ENCODE results near the gene ADD2.

Gene ADD2

GRCh38 chr2:70769450-70769849 is 1.4 kb upstream of the ADD2 start:
- H3K9me3 ChIP-seq (ENCODE audit: severe bottlenecking), result no peaks in the 10 kb centered on the region
- no peak for DNase-seq
- peaks cover 7% of the 10 kb centered on the region for H3K36me3 ChIP-seq
- H3K27ac ChIP-seq, result no peak overlapping the region
- H3K27me3 ChIP-seq (ENCODE audit: insufficient read depth, low read depth, severe bottlenecking), result no peaks in the 10 kb centered on the region
- H3K4me3 ChIP-seq (ENCODE audit: low read depth, low read length), result no peak overlapping the region
- TF ChIP-seq CTCF (IDR thresholded peaks at IDR 0.05; ENCODE audit: low read depth, low read length), result no peak

GRCh38 chr2:70768590-70769085 is 638 bp upstream of the ADD2 start:
- Histone ChIP-seq H3K9me3 (ENCODE audit: severe bottlenecking) (no peaks in the 10 kb centered on the region), H3K4me3 (ENCODE audit: low read depth, low read length) (peak overlapping the region; percentile 32), H3K27ac (peak overlapping the region; percentile 19), H3K36me3 (peaks cover 7% of the 10 kb centered on the region), H3K27me3 (ENCODE audit: insufficient read depth, low read depth, severe bottlenecking) (no peaks in the 10 kb centered on the region)
- TF ChIP-seq CTCF (IDR thresholded peaks at IDR 0.05; ENCODE audit: low read depth, low read length), result no peak
- DNase-seq, result no peak

- Histone ChIP-seq H3K36me3 (peaks cover 7% of the 10 kb centered on the region), H3K27ac (peak overlapping the region; percentile 94), H3K4me3 (ENCODE audit: low read depth, low read length) (peak overlapping the region; percentile 89), H3K9me3 (ENCODE audit: severe bottlenecking) (no peaks in the 10 kb centered on the region), H3K27me3 (ENCODE audit: insufficient read depth, low read depth, severe bottlenecking) (no peaks in the 10 kb centered on the region)
- DNase-seq, result peak; percentile 74
- no peak for TF ChIP-seq CTCF (IDR thresholded peaks at IDR 0.05; ENCODE audit: low read depth, low read length)
Observed at GRCh38 chr2:70767079-70767698, 811 bp downstream of the ADD2 start.

- Histone ChIP-seq H3K9me3 (ENCODE audit: severe bottlenecking) (no peaks in the 10 kb centered on the region), H3K27ac (peak overlapping the region; percentile 94), H3K27me3 (ENCODE audit: insufficient read depth, low read depth, severe bottlenecking) (no peaks in the 10 kb centered on the region), H3K4me3 (ENCODE audit: low read depth, low read length) (peak overlapping the region; percentile 89), H3K36me3 (peaks cover 7% of the 10 kb centered on the region)
- TF ChIP-seq CTCF (IDR thresholded peaks at IDR 0.05; ENCODE audit: low read depth, low read length), result no peak
- DNase-seq, result no peak
Observed at GRCh38 chr2:70766357-70767078, 1.5 kb downstream of the ADD2 start.

- no peaks in the 10 kb centered on the region for H3K9me3 ChIP-seq (ENCODE audit: severe bottlenecking)
- H3K27me3 ChIP-seq (ENCODE audit: insufficient read depth, low read depth, severe bottlenecking), result no peaks in the 10 kb centered on the region
- TF ChIP-seq CTCF (IDR thresholded peaks at IDR 0.05; ENCODE audit: low read depth, low read length), result no peak
- no peak overlapping the region for H3K4me3 ChIP-seq (ENCODE audit: low read depth, low read length)
- no peak overlapping the region for H3K27ac ChIP-seq
- no peak for DNase-seq
- peaks cover 7% of the 10 kb centered on the region for H3K36me3 ChIP-seq
Observed at GRCh38 chr2:70765507-70765906, 2.5 kb downstream of the ADD2 start.

All from WERI-Rb-1 (cell line).